Measurements from ENCODE around the gene INSR.

GRCh38 chr19:7210359-7210758 lies 83.9 kb downstream of the INSR start:
- no peak for TF ChIP-seq CTCF (IDR thresholded peaks at IDR 0.05)
- TF ChIP-seq POLR2A (IDR thresholded peaks at IDR 0.05), result no peak

Measured in transverse colon (tissue), 3 donors.